OCI-LY3 (cell line): ENCODE data around the gene ERICH3.

Source experiments
- CTCF ChIP-seq: fragments of 200-600, 300-600 bp; sonication (generic); IDR thresholded peaks from 2 replicates; pipeline ENCODE4 v1.5.1; 2014; ENCODE audit warnings: antibody characterized with exemption, low read length, low read depth
- EZH2phosphoT487 ChIP-seq: fragments of 200-600 bp; shearing (Covaris generic); IDR thresholded peaks from 2 replicates; pipeline ENCODE4 v1.6.1; 2018; ENCODE audit warnings: antibody characterized with exemption, mixed run types, low read depth

- TF ChIP-seq CTCF (no peak), EZH2phosphoT487 (no peak)
Measured at GRCh38 chr1:74620242-74620641, 53.4 kb downstream of the ERICH3 start.
